Activated CD8-positive, alpha-beta memory T cell treated with anti-CD3 and anti-CD28 coated beads for 1 hour (primary cell): ENCODE measurements around the gene TXNL4A.

Experiments
- DNase-seq, 2 donors: peaks; one replicate each; pipeline ENCODE4 v3.0.0-alpha.2; 2020; ENCODE audit warnings: low read depth in 1 of 2; ENCODE audit errors: extremely low read depth in 1 of 2

Gene TXNL4A

DNA sequence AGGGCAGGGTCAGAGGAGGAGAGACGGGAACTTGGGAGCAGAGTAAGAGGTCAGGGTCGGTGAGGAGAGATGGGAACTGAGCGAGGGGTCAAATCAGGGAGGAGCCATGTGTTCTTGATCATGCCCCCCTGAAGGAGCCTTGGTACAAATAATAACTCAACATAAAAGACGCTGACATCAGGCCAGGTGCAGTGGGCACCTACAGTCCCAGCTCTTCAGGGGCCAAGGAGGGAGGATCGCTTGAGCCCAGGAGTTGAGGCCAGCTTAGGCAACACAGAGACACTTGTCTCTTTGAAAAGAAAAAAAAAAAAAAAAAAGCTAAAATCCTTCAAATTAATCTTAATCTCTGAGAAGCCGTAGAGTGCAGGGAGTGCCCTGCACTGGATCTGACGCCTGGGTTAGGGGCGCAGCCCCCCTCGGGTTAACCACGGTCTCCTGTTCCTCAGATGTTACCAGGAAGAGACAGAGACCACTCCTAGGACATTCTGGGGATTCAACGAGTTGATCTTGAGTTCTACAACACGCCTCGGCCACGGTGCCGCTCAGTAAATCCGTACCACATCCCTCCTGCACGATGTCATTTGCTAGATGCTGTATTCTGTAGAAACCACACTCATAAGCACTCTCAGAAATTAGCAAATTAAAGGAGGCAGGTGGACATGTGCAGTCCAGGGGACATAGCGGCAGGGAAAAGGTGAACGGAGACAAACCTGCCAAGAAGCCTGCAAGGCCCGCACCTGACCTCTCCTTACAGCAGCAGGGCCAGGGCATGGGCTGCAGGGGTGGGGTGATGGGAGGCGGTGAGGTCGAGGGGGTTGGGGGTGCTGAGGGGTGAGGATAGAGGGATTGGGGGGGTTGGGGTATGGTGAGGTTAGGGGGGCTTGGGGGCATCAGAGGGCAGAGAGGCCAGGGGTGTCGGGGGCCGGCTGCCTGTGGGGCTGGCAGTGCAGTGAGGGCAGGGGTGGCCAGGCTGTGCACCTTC is 66.1 kb downstream of the TXNL4A start:
- DNase-seq = no peak
